Lung (tissue), 12 donors: Measurements from ENCODE around the gene CEACAM3. TPM values are rescaled to one million over a fixed set of nuclear protein-coding genes. Genes with fewer than 3 reads are reported as not detected.
A peak's percentile ranks its signal among the peaks of the same experiment; 100 is the strongest.

Experiments used
- ATAC-seq: fragments of 200-7000 bp; cut with Tn5 transposase; one replicate; pipeline ENCODE4 v1.9.1; 2020; ENCODE audit warnings: moderate number of reproducible peaks; ENCODE audit not compliant: insufficient read depth, low FRiP score
- DNase-seq, 3 donors: peaks; one replicate each; pipeline ENCODE4 v3.0.0-alpha.2; 2013 to 2017
- H3K27ac ChIP-seq, 2 donors: one replicate each; pipeline ENCODE4 v1.5.1; 2013; ENCODE audit warnings: mild to moderate bottlenecking in 2 of 2, moderate library complexity in 2 of 2, control low read depth in 1 of 2, inconsistent platforms in 1 of 2, low read depth in 1 of 2, low read length in 1 of 2
- H3K27me3 ChIP-seq, 3 donors: one replicate each; pipeline ENCODE4 v1.5.1; 2013; ENCODE audit warnings: low read length in 2 of 3; ENCODE audit not compliant: control insufficient read depth in 3 of 3, insufficient read depth in 3 of 3
- H3K36me3 ChIP-seq, 4 donors: one replicate each; pipeline ENCODE4 v1.5.1; 2013; ENCODE audit warnings: low read length in 4 of 4, mild to moderate bottlenecking in 1 of 4, moderate library complexity in 1 of 4; ENCODE audit not compliant: control insufficient read depth in 4 of 4, insufficient read depth in 4 of 4
- H3K4me1 ChIP-seq, 5 donors: one replicate each; pipeline ENCODE4 v1.5.1; 2013; ENCODE audit warnings: low read length in 5 of 5, mild to moderate bottlenecking in 2 of 5, moderate library complexity in 1 of 5; ENCODE audit not compliant: control insufficient read depth in 5 of 5, insufficient read depth in 5 of 5
- H3K4me3 ChIP-seq: one replicate; pipeline ENCODE4 v1.5.1; 2013; ENCODE audit warnings: mild to moderate bottlenecking, control low read depth, moderate library complexity
- H3K9ac ChIP-seq, 2 donors: one replicate each; pipeline ENCODE4 v1.5.1; 2013; ENCODE audit warnings: low read length in 2 of 2, control low read depth in 1 of 2; ENCODE audit not compliant: insufficient read depth in 1 of 2
- H3K9me3 ChIP-seq, 4 donors: one replicate each; pipeline ENCODE4 v1.5.1; 2013; ENCODE audit warnings: low read length in 3 of 4, mild to moderate bottlenecking in 1 of 4, moderate library complexity in 1 of 4; ENCODE audit not compliant: control insufficient read depth in 4 of 4, insufficient read depth in 3 of 4
- WGBS, 2 donors: extraction: QIAGEN DNeasy Blood & Tissue Kit; methylation state at CpG; one replicate each; pipeline ENCODE4 v1.1.7; 2013; 5-methylcytosine and 5-hydroxymethylcytosine counted together
- polyA plus RNA-seq, 2 donors: library from polyadenylated mRNA; stranded (reverse); fragments of 200-250 nt; gene quantifications; one replicate each; pipeline ENCODE4 v1.2.1, GENCODE V29; 2013
- total RNA-seq, 2 donors: library from RNA; depleted of rRNA in 1 of 2; stranded (reverse); fragments of >200 nt in 1 of 2; gene quantifications; one replicate each; pipeline ENCODE4 v1.2.1, GENCODE V29; 2014 to 2021
- TF ChIP-seq, protein P1 (sequence below): IDR thresholded peaks from 2 replicates; pipeline ENCODE4 v1.5.1; 2012; ENCODE audit warnings: mild to moderate bottlenecking; ENCODE audit errors: control extremely low read depth, extremely low read depth
- donor health status: control.
- donor health status: control.
- donor health status: Bipolar disorder and iron deficiency.
- donor health status: healthy.
- donor health status: DM: yes; HTN: yes; CAD: no.

CEACAM3 gene
- total and polyA plus RNA-seq, 4 donors = 1.2 to 21.9 (median 3.7) TPM

DNA sequence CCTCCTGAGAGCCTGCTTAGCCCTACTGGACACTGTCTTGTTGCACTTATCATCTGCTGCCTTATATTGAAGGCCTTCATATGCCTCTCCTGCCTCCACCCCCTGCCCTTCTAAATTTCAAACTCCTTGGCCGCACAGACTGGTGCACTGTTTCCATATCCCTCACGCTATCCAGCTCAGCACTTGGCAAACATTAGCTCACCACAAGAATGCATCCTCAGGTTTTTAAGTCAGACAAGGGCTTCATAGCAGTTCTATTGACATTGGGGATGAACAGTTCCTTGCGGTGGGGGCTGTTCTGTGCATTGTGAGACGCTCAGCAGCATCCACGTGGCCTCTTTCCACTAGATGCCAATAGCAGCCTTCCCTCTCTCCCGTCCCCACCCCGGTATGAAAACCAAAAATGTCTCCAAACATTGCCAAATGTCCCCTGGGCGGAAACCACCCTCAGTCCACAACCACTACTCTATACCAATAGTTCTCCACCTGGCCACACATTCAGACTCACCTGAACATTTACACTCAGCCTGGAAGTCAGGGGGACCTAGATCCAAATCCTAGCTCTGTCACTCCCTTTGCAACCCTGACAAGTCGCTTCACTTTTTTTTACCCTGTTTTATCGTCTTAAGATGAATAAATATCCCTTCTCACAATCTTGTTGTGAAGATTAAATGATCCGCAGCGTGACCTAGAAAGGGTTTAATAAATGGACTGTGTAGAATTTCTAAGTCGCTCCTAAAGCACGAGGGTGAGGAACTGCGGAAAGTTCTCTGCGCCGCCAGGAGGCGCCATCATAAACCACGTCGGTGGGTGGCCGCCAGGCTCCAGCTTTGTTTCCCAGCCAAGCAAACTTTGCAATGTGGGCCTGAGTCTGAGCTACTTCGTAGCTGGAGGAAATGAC lies 3.6 kb upstream of the CEACAM3 start:
- no peaks in the 10 kb centered on the region for H3K27me3 ChIP-seq
- TF ChIP-seq, protein P1, sequence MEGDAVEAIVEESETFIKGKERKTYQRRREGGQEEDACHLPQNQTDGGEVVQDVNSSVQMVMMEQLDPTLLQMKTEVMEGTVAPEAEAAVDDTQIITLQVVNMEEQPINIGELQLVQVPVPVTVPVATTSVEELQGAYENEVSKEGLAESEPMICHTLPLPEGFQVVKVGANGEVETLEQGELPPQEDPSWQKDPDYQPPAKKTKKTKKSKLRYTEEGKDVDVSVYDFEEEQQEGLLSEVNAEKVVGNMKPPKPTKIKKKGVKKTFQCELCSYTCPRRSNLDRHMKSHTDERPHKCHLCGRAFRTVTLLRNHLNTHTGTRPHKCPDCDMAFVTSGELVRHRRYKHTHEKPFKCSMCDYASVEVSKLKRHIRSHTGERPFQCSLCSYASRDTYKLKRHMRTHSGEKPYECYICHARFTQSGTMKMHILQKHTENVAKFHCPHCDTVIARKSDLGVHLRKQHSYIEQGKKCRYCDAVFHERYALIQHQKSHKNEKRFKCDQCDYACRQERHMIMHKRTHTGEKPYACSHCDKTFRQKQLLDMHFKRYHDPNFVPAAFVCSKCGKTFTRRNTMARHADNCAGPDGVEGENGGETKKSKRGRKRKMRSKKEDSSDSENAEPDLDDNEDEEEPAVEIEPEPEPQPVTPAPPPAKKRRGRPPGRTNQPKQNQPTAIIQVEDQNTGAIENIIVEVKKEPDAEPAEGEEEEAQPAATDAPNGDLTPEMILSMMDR = peak; percentile 25
- WGBS, 2 donors = 25 to 30% methylated on average over 22 of the region's 22 CpGs
- no peaks in the 10 kb centered on the region for H3K36me3 ChIP-seq
- H3K9ac ChIP-seq = no peak overlapping the region
- peak; percentile 26 to 60 (median 31) for DNase-seq
- ATAC-seq = peak; percentile 42
- H3K27ac ChIP-seq = peak overlapping the region in 1 of 2 donors; percentile 80
- H3K4me3 ChIP-seq = no peak overlapping the region
- peaks cover 0 to 2% (median 0%) of the 10 kb centered on the region in 5 donors for H3K4me1 ChIP-seq
- H3K9me3 ChIP-seq = no peaks in the 10 kb centered on the region

DNA sequence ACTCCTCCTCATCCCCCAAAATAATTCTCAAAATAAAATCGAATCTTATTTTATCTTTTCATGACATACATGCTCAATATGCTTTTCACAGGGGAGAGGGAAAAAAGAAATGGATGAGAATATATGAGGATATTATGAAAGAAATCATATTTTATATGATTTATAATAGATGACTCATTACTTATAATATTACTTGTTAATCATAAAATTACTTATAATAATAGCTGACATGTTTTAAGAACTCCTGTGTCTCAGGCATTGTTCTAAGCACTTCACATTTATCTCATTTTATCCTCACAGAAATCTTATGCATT lies 3.0 kb upstream of the CEACAM3 start:
- DNase-seq (no peak), ATAC-seq (no peak)
- Histone ChIP-seq H3K36me3 (no peaks in the 10 kb centered on the region), H3K4me1 (peaks cover 0 to 2% (median 0%) of the 10 kb centered on the region in 5 donors), H3K9me3 (no peaks in the 10 kb centered on the region), H3K4me3 (no peak overlapping the region), H3K27ac (no peak overlapping the region), H3K27me3 (no peaks in the 10 kb centered on the region), H3K9ac (no peak overlapping the region)
- TF ChIP-seq, protein P1 = no peak
- WGBS, 2 donors = 0 to 2% methylated on average over 1 of the region's 1 CpG

DNA sequence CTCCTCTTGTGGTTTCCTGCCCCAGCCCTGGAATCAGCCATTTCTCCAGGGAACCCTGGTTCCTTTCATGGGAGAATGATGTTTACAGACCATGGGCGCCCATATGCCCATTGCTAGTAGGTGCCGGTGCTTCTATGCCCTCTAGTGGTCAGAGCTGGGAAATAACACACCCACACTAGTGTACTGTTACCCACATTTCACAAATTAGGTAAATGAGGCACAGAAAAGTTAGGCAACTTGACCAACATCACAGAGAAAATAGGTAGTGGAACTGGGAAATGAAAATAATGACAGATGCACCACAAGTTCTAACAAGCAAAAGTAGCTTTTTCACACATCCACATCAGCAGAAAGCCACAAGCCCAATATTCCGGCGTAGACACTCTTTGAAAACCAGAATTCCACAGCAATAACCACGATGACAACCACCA lies 1.3 kb upstream of the CEACAM3 start:
- Histone ChIP-seq H3K4me1 (peaks cover 0 to 4% (median 0%) of the 10 kb centered on the region in 5 donors), H3K9me3 (no peaks in the 10 kb centered on the region), H3K27me3 (no peaks in the 10 kb centered on the region), H3K9ac (no peak overlapping the region), H3K4me3 (no peak overlapping the region), H3K27ac (no peak overlapping the region), H3K36me3 (no peaks in the 10 kb centered on the region)
- 35 to 38% methylated on average over 5 of the region's 5 CpGs for WGBS, 2 donors
- DNase-seq (peak in 2 of 3 donors; percentile 17 to 27), ATAC-seq (peak; percentile 68)
- TF ChIP-seq, protein P1 = peak; percentile 39
